AG08395 (cell line): ENCODE results near the gene ACE.
"Not testable (repeated sequence)": the region's sequence is repeated elsewhere in the genome, so short reads cannot be mapped to it uniquely, and the experiment has no call there.

Experiments
- DNase-seq: peaks from one replicate; pipeline ENCODE4 v3.0.0; 2012; ENCODE audit warnings: mixed read lengths, low spot score

The ACE gene

GRCh38 chr17:63444457-63444856 is 32.4 kb upstream of the ACE start:
- no peak for DNase-seq

- DNase-seq: no peak
These were observed 31.8 kb upstream of the ACE start for GRCh38 chr17:63445065-63445464.

GRCh38 chr17:63445571-63445953 is 31.3 kb upstream of the ACE start:
- peak; percentile 42 for DNase-seq

DNA sequence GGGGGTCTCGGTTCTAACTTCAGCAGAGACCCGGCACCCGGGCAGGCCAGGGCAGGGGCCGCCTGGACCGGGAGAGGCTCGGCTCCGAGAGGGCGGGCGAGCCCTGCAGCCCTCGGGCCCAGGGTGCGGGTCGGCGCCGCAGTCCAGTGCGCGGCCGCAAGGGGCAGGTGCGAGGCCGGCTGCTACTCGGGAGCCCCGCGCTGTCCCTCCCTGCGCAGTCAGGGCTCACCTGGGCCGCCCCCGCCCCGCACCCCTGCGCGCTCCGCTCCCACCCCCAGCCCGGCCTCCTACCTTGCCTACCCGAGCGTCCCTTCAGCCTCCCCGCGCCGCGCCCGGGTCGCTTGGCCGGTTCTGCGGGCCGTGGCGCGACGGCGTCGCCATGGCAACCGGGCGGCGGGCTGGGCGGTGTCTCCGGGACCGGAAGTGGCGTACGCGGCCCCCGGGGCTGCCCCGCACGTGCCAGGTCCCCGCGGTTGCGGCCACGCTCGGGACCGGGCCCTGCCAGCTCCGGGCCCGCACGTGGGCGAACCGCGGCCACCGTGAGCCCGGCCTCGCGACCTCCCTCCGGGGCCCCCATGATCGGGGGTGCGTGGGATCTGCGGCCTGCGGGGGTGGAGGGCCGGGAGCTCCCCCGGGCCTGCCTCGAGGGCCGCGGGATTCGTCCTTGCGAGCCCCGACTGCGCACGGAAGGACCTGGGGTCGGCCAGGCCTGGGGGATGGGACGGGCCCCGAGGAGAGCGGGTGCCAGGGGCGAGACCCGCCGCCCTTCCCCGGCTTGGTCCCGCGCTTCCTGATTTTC is 30.7 kb upstream of the ACE start, which contains the start of gene CYB561:
Gene CYB561 (minus strand): TSS at position 353 of the 799 bp plus-strand sequence. CDS start 8,759 bp downstream, outside the sequence.
- DNase-seq: peak; percentile 90

- DNase-seq: peak; percentile 73
These were observed 29.9 kb upstream of the ACE start for GRCh38 chr17:63446753-63447470.

DNA sequence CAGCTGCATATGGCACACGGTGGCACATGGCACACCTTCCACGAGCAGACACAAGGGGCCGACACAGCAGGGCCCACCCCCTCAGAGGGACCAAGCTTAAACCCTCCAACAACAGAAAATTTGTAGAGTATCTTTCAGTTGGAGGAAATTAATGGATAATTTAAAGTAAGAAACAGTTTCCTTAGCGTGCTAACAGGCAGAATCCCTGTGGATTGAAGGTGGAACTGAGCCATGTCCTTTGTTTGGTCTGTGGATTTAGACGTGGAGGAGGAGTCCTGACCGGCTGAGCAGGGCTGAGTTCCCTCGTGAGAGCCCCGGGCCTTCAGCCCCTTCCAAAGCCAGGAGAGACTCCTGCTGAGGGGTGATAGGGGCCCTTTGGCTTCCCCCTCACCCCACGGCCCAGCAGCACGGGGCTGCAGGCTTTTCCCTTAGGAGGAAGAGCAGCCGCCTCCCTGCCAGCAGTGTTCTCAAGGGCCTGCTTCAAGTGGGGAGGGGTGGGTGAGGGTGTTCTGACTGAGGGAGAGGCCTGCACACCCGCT is 29.3 kb upstream of the ACE start:
- no peak for DNase-seq

GRCh38 chr17:63448655-63449054 is 28.2 kb upstream of the ACE start:
- DNase-seq: no peak

GRCh38 chr17:63450551-63450950 is 26.3 kb upstream of the ACE start:
- no peak for DNase-seq

GRCh38 chr17:63451150-63451549 is 25.7 kb upstream of the ACE start:
- DNase-seq: no peak

GRCh38 chr17:63452046-63452961 is 24.6 kb upstream of the ACE start:
- no peak for DNase-seq

DNA sequence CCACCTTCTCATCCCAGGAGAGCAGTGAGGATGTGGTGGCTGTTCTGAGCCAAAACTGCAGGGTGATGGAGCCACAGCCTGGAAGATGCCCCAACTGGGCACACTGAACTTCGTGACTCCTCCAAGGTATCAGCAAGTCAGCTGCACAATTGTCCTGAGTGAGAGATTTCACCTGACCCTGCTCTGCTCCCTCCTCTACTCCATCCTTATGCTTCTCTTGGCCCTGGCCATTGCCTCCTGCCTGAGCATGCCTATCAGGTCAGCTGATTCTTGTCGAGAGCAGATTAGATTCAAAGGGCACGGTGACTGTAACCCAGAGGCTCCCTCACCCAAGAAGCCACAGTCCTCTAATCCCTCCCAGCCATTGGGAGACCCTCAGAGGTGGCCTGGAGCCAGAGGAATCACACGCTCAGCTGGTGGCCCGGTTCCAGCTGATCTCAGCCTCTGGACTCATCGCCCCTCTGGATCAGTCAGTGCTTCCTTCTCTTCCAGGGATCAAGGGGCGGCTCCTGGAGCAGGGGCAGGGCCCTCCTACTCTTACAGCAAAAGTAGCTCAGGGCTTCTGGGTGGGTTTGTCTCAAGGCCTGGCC is 23.8 kb upstream of the ACE start:
- DNase-seq: no peak

GRCh38 chr17:63454357-63454756 is 22.5 kb upstream of the ACE start:
- not testable (repeated sequence) for DNase-seq

- DNase-seq: no peak
These were observed 21.9 kb upstream of the ACE start for GRCh38 chr17:63454915-63455314.

DNA sequence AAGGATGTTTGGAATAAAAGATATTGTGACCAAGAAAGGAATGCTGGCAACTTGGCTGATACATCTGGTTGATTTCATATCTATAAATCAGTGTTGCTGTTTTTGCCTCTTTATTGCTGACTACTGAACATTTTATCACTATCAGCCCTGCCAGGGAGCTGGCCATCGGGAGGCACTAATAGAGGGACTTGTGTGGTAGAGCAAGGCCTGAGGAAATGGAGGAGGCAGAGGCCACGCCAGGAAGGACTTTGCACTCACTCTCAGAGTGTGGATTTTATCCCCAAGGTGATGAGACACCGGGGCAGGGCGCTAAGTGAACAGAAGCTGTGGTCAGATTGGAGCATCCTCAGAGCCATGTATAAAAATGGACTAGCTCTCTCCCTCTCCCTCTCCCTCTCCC is 21.4 kb upstream of the ACE start:
- DNase-seq: no peak

- DNase-seq: no peak
These were observed 18.4 kb upstream of the ACE start for GRCh38 chr17:63458478-63458877.

- DNase-seq: no peak
These were observed 16.8 kb upstream of the ACE start for GRCh38 chr17:63460018-63460417.

DNA sequence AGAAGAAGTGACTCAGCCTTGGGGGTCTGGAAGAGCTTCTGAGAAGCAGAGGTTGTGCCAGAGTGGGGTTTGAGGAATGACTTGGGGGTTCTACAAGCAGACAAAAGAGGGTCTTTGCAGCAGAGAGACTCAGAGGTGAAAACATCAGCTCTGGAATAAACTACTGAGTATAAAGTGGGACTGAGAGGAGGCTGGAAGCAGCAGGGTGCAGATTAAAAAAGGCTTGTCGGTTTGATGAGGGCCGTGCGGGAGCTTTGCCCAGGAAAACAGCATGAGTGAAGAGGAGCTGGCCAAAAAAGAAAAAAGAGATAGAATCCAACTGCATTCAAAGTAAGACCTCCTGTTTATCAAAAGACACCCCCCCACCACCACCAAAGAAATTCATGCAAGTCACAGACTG is 13.1 kb upstream of the ACE start:
- no peak for DNase-seq

DNA sequence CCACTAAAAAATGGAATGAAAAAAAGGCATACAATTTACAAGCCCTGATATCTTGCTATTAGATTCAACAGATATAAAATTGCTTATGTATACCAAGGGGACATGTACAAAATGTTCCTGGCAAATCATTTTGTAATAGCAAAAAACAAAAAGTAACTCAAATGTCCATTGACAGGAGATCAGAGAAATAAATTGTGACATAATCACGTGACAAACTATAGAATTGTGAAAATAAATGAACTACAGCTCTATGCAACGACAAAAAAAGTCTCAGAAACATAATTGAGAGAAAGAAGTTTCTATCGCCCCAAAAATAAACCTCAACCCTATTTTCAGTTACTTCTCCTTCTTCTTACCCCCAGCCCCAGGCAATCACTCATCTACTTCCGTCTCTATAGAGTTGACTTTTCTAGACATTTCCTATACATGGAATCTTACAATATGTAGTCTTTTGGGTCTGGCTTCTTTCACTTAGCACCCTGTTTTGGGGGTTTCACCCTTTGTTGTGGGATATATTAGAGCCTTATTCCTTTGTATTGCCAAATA is 12.1 kb upstream of the ACE start:
- DNase-seq: no peak

- DNase-seq: not testable (repeated sequence)
These were observed 8.8 kb upstream of the ACE start for GRCh38 chr17:63468099-63468498.

- DNase-seq: no peak
These were observed 2.7 kb upstream of the ACE start for GRCh38 chr17:63474174-63474573.
